Measurements from ENCODE around the gene NCOR1.
A peak's percentile ranks its signal among the peaks of the same experiment; 100 is the strongest.

The NCOR1 gene

GRCh38 chr17:15981646-15982580 lies 233.4 kb downstream of the NCOR1 start:
- no peak for DNase-seq (ENCODE audit: extremely low read depth in 1 of 2, low read depth in 1 of 2)

GRCh38 chr17:15981208-15981607 lies 234.1 kb downstream of the NCOR1 start:
- peak in 1 of 2 donors; percentile 27 for DNase-seq (ENCODE audit: extremely low read depth in 1 of 2, low read depth in 1 of 2)

Measured in stimulated activated CD8-positive, alpha-beta memory T cell treated with anti-CD3 and anti-CD28 coated beads, Interleukin-7, amount 100 ng/mL, for 48 hours (primary cell).